HS-5 (cell line): ENCODE measurements around the gene CLEC3B.
"Not testable (repeated sequence)": the region's sequence is repeated elsewhere in the genome, so short reads cannot be mapped to it uniquely, and the experiment has no call there.

ENCODE experiments used
- DNase-seq: peaks from one replicate; pipeline ENCODE4 v3.0.0-alpha.2; 2012; ENCODE audit warnings: low read depth

CLEC3B gene

GRCh38 chr3:45066109-45066801 is 40.2 kb downstream of the CLEC3B start:
- no peak for DNase-seq

GRCh38 chr3:45067486-45067885 is 41.4 kb downstream of the CLEC3B start:
- no peak for DNase-seq

GRCh38 chr3:45067941-45068340 is 41.8 kb downstream of the CLEC3B start:
- DNase-seq, result no peak

GRCh38 chr3:45071075-45071474 is 45.0 kb downstream of the CLEC3B start:
- no peak for DNase-seq

- no peak for DNase-seq
Measured at GRCh38 chr3:45075821-45076625, 49.9 kb downstream of the CLEC3B start.

GRCh38 chr3:45078256-45078655 is 52.2 kb downstream of the CLEC3B start:
- DNase-seq, result not testable (repeated sequence)

GRCh38 chr3:45078910-45079522 is 52.9 kb downstream of the CLEC3B start:
- no peak for DNase-seq

GRCh38 chr3:45079715-45080114 is 53.6 kb downstream of the CLEC3B start:
- DNase-seq, result no peak

GRCh38 chr3:45080824-45081223 is 54.7 kb downstream of the CLEC3B start:
- DNase-seq, result no peak

GRCh38 chr3:45081506-45082141 is 55.5 kb downstream of the CLEC3B start:
- DNase-seq, result no peak

- no peak for DNase-seq
Measured at GRCh38 chr3:45082142-45082538, 56.0 kb downstream of the CLEC3B start.

GRCh38 chr3:45083023-45083422 is 56.9 kb downstream of the CLEC3B start:
- DNase-seq, result no peak

GRCh38 chr3:45084361-45084760 is 58.3 kb downstream of the CLEC3B start:
- DNase-seq, result no peak

GRCh38 chr3:45084820-45085816 is 59.0 kb downstream of the CLEC3B start:
- peak; percentile 93 for DNase-seq
